DOHH2 (cell line): Measurements from ENCODE around the gene GALNT15.

Source experiments
- H3F3A ChIP-seq: fragments of 200-600 bp; sonication (generic), shearing (Covaris generic); 2 replicates; pipeline ENCODE4 v1.6.0; 2016; ENCODE audit warnings: antibody characterized with exemption, mild to moderate bottlenecking; ENCODE audit not compliant: control insufficient read depth, insufficient read depth
- H3K27ac ChIP-seq: fragments of 200-600 bp; sonication (generic); 2 replicates; pipeline ENCODE4 v1.5.1; 2014; ENCODE audit warnings: low read depth, mild to moderate bottlenecking, low read length, moderate library complexity
- H3K27me3 ChIP-seq: fragments of 200-600 bp; sonication (generic); 2 replicates; pipeline ENCODE4 v1.6.1; 2014; ENCODE audit warnings: mild to moderate bottlenecking, low read length, mixed read lengths; ENCODE audit not compliant: control insufficient read depth
- H3K36me3 ChIP-seq: fragments of 200-600 bp; sonication (generic); 2 replicates; pipeline ENCODE4 v1.6.1; 2014; ENCODE audit warnings: mild to moderate bottlenecking, low read length, moderate library complexity, mixed read lengths; ENCODE audit not compliant: control insufficient read depth
- H3K4me1 ChIP-seq: fragments of 200-600 bp; sonication (generic); 2 replicates; pipeline ENCODE4 v1.6.1; 2014; ENCODE audit warnings: mild to moderate bottlenecking, low read length, mixed read lengths; ENCODE audit not compliant: control insufficient read depth
- H3K4me2 ChIP-seq: fragments of 200-600 bp; sonication (generic); 2 replicates; pipeline ENCODE4 v1.6.0; 2014; ENCODE audit warnings: mild to moderate bottlenecking, low read length, moderate library complexity
- H3K4me3 ChIP-seq: fragments of 200-600 bp; sonication (generic); 2 replicates; pipeline ENCODE4 v1.5.1; 2014; ENCODE audit warnings: mild to moderate bottlenecking, low read length, mixed read lengths
- H3K79me2 ChIP-seq: fragments of 200-600 bp; sonication (generic); 2 replicates; pipeline ENCODE4 v1.6.1; 2014; ENCODE audit warnings: mild to moderate bottlenecking, low read length, mixed read lengths; ENCODE audit not compliant: control insufficient read depth
- H3K9me2 ChIP-seq: fragments of 200-600 bp; sonication (generic); replicated peaks from 2 replicates; pipeline ENCODE4 v1.6.1; 2014; ENCODE audit warnings: mild to moderate bottlenecking, low read length, mixed read lengths; ENCODE audit not compliant: control insufficient read depth
- H3K9me3 ChIP-seq: fragments of 200-600 bp; sonication (generic); 2 replicates; pipeline ENCODE4 v1.6.1; 2014; ENCODE audit warnings: antibody characterized with exemption, low read length, mixed read lengths; ENCODE audit not compliant: control insufficient read depth, insufficient read depth
- H4K20me1 ChIP-seq: fragments of 200-600 bp; sonication (generic); 2 replicates; pipeline ENCODE4 v1.6.0; 2014; ENCODE audit warnings: low read depth, mild to moderate bottlenecking, antibody characterized with exemption, low read length, moderate library complexity; ENCODE audit not compliant: control insufficient read depth, insufficient read depth
- CTCF ChIP-seq: fragments of 200-600 bp; sonication (generic); IDR thresholded peaks from one replicate; pipeline ENCODE4 v1.5.1; 2014; ENCODE audit warnings: antibody characterized with exemption, mild to moderate bottlenecking, low read depth, low read length; ENCODE audit not compliant: poor library complexity, severe bottlenecking
- EZH2phosphoT487 ChIP-seq: fragments of 200-600 bp; sonication (generic); IDR thresholded peaks from 2 replicates; pipeline ENCODE4 v1.6.1; 2017; ENCODE audit warnings: borderline replicate concordance, mild to moderate bottlenecking, antibody characterized with exemption, low read length, moderate library complexity, mixed read lengths

Gene GALNT15

GRCh38 chr3:16247282-16248061 is 73.0 kb downstream of the GALNT15 start:
- peak overlapping the region; percentile 18; the same call in 1 of the 2 replicates for H3K4me2 ChIP-seq
- H3K9me2 ChIP-seq = no peaks in the 10 kb centered on the region
- H3K27me3 ChIP-seq = peaks cover 13% of the 10 kb centered on the region
- no peaks in the 10 kb centered on the region for H3K79me2 ChIP-seq
- H3K4me1 ChIP-seq = peaks cover 16% of the 10 kb centered on the region
- H3K36me3 ChIP-seq = no peaks in the 10 kb centered on the region
- H4K20me1 ChIP-seq = no peaks in the 10 kb centered on the region
- no peak overlapping the region for H3K4me3 ChIP-seq
- H3K9me3 ChIP-seq = no peaks in the 10 kb centered on the region
- H3K27ac ChIP-seq = no peak overlapping the region
- TF ChIP-seq CTCF (peak; percentile 97), EZH2phosphoT487 (no peak)
- H3F3A ChIP-seq = no peaks in the 10 kb centered on the region

GRCh38 chr3:16248556-16248955 is 74.1 kb downstream of the GALNT15 start:
- TF ChIP-seq EZH2phosphoT487 (no peak), CTCF (no peak)
- no peak overlapping the region for H3K4me2 ChIP-seq
- H3K27me3 ChIP-seq = peaks cover 13% of the 10 kb centered on the region
- peaks cover 27% of the 10 kb centered on the region for H3K4me1 ChIP-seq
- no peaks in the 10 kb centered on the region for H3K9me2 ChIP-seq
- no peaks in the 10 kb centered on the region for H3K79me2 ChIP-seq
- no peaks in the 10 kb centered on the region for H3K36me3 ChIP-seq
- no peaks in the 10 kb centered on the region for H3F3A ChIP-seq
- no peaks in the 10 kb centered on the region for H3K9me3 ChIP-seq
- no peak overlapping the region for H3K27ac ChIP-seq
- no peak overlapping the region for H3K4me3 ChIP-seq
- no peaks in the 10 kb centered on the region for H4K20me1 ChIP-seq

GRCh38 chr3:16249336-16249735 is 74.9 kb downstream of the GALNT15 start:
- H3K27ac ChIP-seq = no peak overlapping the region
- H3K9me2 ChIP-seq = no peaks in the 10 kb centered on the region
- H3K27me3 ChIP-seq = peaks cover 13% of the 10 kb centered on the region
- no peaks in the 10 kb centered on the region for H4K20me1 ChIP-seq
- H3K4me1 ChIP-seq = peaks cover 28% of the 10 kb centered on the region
- no peak for TF ChIP-seq EZH2phosphoT487
- TF ChIP-seq CTCF = peak; percentile 78
- no peak overlapping the region for H3K4me2 ChIP-seq
- no peaks in the 10 kb centered on the region for H3K9me3 ChIP-seq
- H3K79me2 ChIP-seq = no peaks in the 10 kb centered on the region
- H3F3A ChIP-seq = no peaks in the 10 kb centered on the region
- no peak overlapping the region for H3K4me3 ChIP-seq
- H3K36me3 ChIP-seq = no peaks in the 10 kb centered on the region
